ENCODE data around the gene FPR1.

DNA sequence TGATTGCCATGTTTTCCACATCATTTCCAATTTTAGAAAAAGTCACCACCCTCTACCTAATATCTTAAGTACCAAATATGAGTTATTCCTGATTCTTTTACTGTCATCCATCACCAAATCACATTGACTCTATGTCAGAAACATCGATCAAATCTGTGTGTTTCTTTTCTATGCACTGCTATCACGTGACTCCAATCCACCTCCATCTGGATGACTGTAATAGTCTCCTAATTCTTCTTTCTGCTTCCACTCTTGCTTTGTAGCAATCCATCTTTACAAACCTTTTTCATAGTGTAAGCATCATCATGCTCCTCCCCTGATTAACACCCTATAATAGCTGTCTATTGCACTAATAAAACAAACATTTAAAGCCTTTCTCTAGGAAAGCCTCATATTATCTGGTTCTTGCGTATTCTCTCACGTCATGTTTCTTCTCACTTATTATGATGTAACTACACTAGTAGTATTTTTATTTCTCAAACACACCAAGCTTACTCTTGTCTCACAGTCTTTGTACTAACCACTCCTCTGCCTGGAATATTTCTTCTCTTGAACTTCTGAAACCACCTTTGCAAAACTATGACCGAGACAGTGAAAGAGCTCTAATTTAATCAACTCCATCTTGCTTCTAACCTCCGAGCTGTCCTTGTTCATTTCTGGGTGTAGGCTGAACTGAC, 32.6 kb upstream of the FPR1 start:
- TF ChIP-seq, protein P1, sequence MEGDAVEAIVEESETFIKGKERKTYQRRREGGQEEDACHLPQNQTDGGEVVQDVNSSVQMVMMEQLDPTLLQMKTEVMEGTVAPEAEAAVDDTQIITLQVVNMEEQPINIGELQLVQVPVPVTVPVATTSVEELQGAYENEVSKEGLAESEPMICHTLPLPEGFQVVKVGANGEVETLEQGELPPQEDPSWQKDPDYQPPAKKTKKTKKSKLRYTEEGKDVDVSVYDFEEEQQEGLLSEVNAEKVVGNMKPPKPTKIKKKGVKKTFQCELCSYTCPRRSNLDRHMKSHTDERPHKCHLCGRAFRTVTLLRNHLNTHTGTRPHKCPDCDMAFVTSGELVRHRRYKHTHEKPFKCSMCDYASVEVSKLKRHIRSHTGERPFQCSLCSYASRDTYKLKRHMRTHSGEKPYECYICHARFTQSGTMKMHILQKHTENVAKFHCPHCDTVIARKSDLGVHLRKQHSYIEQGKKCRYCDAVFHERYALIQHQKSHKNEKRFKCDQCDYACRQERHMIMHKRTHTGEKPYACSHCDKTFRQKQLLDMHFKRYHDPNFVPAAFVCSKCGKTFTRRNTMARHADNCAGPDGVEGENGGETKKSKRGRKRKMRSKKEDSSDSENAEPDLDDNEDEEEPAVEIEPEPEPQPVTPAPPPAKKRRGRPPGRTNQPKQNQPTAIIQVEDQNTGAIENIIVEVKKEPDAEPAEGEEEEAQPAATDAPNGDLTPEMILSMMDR (IDR thresholded peaks at IDR 0.05; ENCODE audit: insufficient read depth, low read length, poor library complexity, severe bottlenecking) = no peak
- TF ChIP-seq EZH2phosphoT487 (conservative IDR thresholded peaks at IDR 0.05; ENCODE audit: low read length) = no peak
